B cell (primary cell): ENCODE results near the gene RPL7L1. TPM values are rescaled to one million over a fixed set of nuclear protein-coding genes. Genes with fewer than 3 reads are reported as not detected.

Source experiments
- ATAC-seq: fragments of 200-7000 bp; cut with Tn5 transposase; one replicate; pipeline ENCODE4 v1.10.0; 2021; ENCODE audit warnings: low read depth, mild to moderate bottlenecking, moderate number of reproducible peaks, moderate library complexity
- CTCF ChIA-PET: fragments of 350-600 bp; sonication (Branson Sonifier 250); formaldehyde crosslinking; loops from one replicate; lab custom pipeline; 2021; ENCODE audit warnings: antibody characterized with exemption, inconsistent platforms; lab: Charles Lee
- POLR2A ChIA-PET: fragments of 350-600 bp; sonication (Branson Sonifier 250); formaldehyde crosslinking; loops from one replicate; lab custom pipeline; 2021; ENCODE audit warnings: antibody characterized with exemption; lab: Charles Lee
- DNase-seq: peaks from one replicate; pipeline ENCODE4 v3.0.0; 2013
- H2AFZ ChIP-seq: 2 replicates; pipeline ENCODE4 v1.6.1; 2012; ENCODE audit warnings: mild to moderate bottlenecking, low read depth, low read length; ENCODE audit not compliant: insufficient read depth, poor library complexity, severe bottlenecking
- H3K27ac ChIP-seq, 2 donors: 1 replicate in 1 of 2; 2 replicates in 1 of 2; pipeline ENCODE4 v1.5.1; 2012 to 2013; ENCODE audit warnings: low read length in 2 of 2, mild to moderate bottlenecking in 2 of 2, moderate library complexity in 1 of 2
- H3K27me3 ChIP-seq, 4 experiments: fragments of 200-600 bp in 1 of 4; sonication (generic) in 1 of 4; replicated peaks in 1 of 4; 1 replicate in 2 of 4; 2 replicates in 2 of 4; pipeline versions ENCODE4 v1.6.1 to v1.7.0; 2013 to 2016; ENCODE audit warnings: low read length in 3 of 4, mild to moderate bottlenecking in 2 of 4, mixed read lengths in 1 of 4, moderate library complexity in 1 of 4; ENCODE audit not compliant: insufficient read depth in 4 of 4, control insufficient read depth in 3 of 4; ENCODE audit errors: control extremely low read depth in 1 of 4
- H3K36me3 ChIP-seq, 2 experiments: replicated peaks in 1 of 2; 1 replicate in 1 of 2; 2 replicates in 1 of 2; pipeline versions ENCODE4 v1.6.1 to v1.7.1; 2013; ENCODE audit warnings: low read length in 1 of 2; ENCODE audit not compliant: insufficient read depth in 2 of 2, control insufficient read depth in 1 of 2; ENCODE audit errors: control extremely low read depth in 1 of 2, extremely low read depth in 1 of 2
- H3K4me1 ChIP-seq, 2 donors: fragments of 200-600 bp in 1 of 2; sonication (generic) in 1 of 2; 1 replicate in 1 of 2; 2 replicates in 1 of 2; pipeline versions ENCODE4 v1.5.1 to v1.6.1; 2013 to 2017; ENCODE audit warnings: low read length in 2 of 2; ENCODE audit not compliant: control insufficient read depth in 2 of 2, insufficient read depth in 2 of 2
- H3K4me2 ChIP-seq: replicated peaks from 2 replicates; pipeline ENCODE3; 2012; ENCODE audit warnings: mild to moderate bottlenecking, low read depth, low read length; ENCODE audit not compliant: poor library complexity, severe bottlenecking
- H3K4me3 ChIP-seq, 5 experiments: fragments of 200-600 bp in 1 of 5; sonication (generic) in 1 of 5; 1 replicate in 3 of 5; 2 replicates in 2 of 5; pipeline versions ENCODE4 v1.5.1 to v1.7.0; 2011 to 2016; ENCODE audit warnings: low read length in 4 of 5, mild to moderate bottlenecking in 4 of 5, low read depth in 2 of 5, control low read depth in 1 of 5, moderate library complexity in 1 of 5; ENCODE audit not compliant: insufficient read depth in 1 of 5; ENCODE audit errors: control extremely low read depth in 1 of 5, extremely low read depth in 1 of 5
- H3K79me2 ChIP-seq: fragments of 200-600 bp; sonication (generic); one replicate; pipeline ENCODE4 v1.6.0; 2016; ENCODE audit warnings: low read length; ENCODE audit not compliant: control insufficient read depth, insufficient read depth
- H3K9ac ChIP-seq: fragments of 200-600 bp; sonication (generic); 2 replicates; pipeline ENCODE4 v1.6.1; 2017; ENCODE audit warnings: mild to moderate bottlenecking, low read length, moderate library complexity
- H3K9me3 ChIP-seq, 3 donors: one replicate each; pipeline versions ENCODE4 v1.6.1 to v1.7.1; 2013; ENCODE audit warnings: low read length in 2 of 3; ENCODE audit not compliant: control insufficient read depth in 2 of 3, insufficient read depth in 1 of 3; ENCODE audit errors: control extremely low read depth in 1 of 3
- H4K20me1 ChIP-seq: 2 replicates; pipeline ENCODE4 v1.6.0; 2012; ENCODE audit warnings: mild to moderate bottlenecking, low read length; ENCODE audit not compliant: insufficient read depth, control insufficient read depth, poor library complexity, severe bottlenecking
- H3K27ac Mint-ChIP-seq: one replicate; pipeline ENCODE4 v1.8.0; 2021; ENCODE audit warnings: mixed read lengths
- H3K27me3 Mint-ChIP-seq: one replicate; pipeline ENCODE4 v1.8.0; 2021; ENCODE audit warnings: mixed read lengths
- H3K4me1 Mint-ChIP-seq: one replicate; pipeline ENCODE4 v1.8.0; 2021; ENCODE audit warnings: mixed read lengths
- H3K4me3 Mint-ChIP-seq: one replicate; pipeline ENCODE4 v1.8.0; 2021; ENCODE audit warnings: mixed read lengths
- H3K9me3 Mint-ChIP-seq: one replicate; pipeline ENCODE4 v1.8.0; 2022; ENCODE audit warnings: mixed read lengths; ENCODE audit not compliant: insufficient read depth
- EZH2 ChIP-seq: IDR thresholded peaks from 2 replicates; pipeline ENCODE4 v1.6.1; 2012; ENCODE audit warnings: borderline replicate concordance, low read depth, mild to moderate bottlenecking, moderate library complexity, low read length; ENCODE audit not compliant: insufficient read depth, poor library complexity, severe bottlenecking
- WGBS: methylation state at CpG from one replicate; pipeline ENCODE4 v1.1.5; 2013; ENCODE audit warnings: missing lambda C conversion rate; ENCODE audit not compliant: insufficient coverage; 5-methylcytosine and 5-hydroxymethylcytosine counted together
- intact Hi-C: fragments of 100-400 bp; cut with micrococcal nuclease; formaldehyde crosslinking; loops from one replicate; pipeline ENCODE4 v1.10.0; 2022
- polyA plus RNA-seq: library from polyadenylated mRNA; depleted of rRNA; stranded (reverse); fragments of >200 nt; gene quantifications from 2 replicates; pipeline ENCODE4 v1.2.3, GENCODE V29; 2012
- total RNA-seq, 2 donors: library from RNA; stranded (reverse); fragments of 120-200 nt in 1 of 2; gene quantifications; 1 replicate in 1 of 2; 2 replicates in 1 of 2; pipeline versions ENCODE4 v1.2.3 to v1.2.4, GENCODE V29; 2013 to 2022
- TF ChIP-seq, protein P1 (sequence below): fragments of 200-600 bp; IDR thresholded peaks from one replicate; pipeline ENCODE4 v1.8.0; 2022; ENCODE audit warnings: antibody characterized with exemption, mild to moderate bottlenecking

RPL7L1 gene
- total and polyA plus RNA-seq, 2 donors (not counting 1 experiment from before 2014, with no cell fraction given): 14.5 to 100 TPM

DNA sequence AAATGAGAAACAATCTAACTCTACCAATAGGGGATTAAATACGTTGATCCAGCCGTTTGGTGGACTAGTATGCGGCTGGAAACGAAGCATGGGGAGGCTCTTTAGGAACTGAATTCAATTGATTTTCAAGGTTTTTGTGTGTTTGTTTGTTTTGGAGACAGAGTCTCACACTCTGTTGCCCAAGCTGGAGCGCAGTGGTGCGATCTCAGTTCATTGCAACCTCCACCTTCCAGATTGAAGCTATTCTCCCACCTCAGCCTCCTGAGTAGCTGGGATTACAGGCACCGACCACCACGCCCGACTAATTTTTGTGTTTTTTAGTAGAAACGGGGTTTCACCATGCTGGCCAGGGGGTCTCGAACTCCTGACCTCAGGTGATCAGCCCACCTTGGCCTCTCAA is 57.0 kb downstream of the RPL7L1 start:
- H3K4me3 Mint-ChIP-seq: no peak overlapping the region
- CTCF ChIA-PET: no interaction called here

More for the DNA sequence above, 57.0 kb downstream of the RPL7L1 start:
- POLR2A ChIA-PET: no interaction called here
- 92% methylated on average over 7 of the region's 11 CpGs for WGBS
- ATAC-seq: no peak
- intact Hi-C loops: no loop called here
- TF ChIP-seq EZH2: no peak
- TF ChIP-seq, protein P1, sequence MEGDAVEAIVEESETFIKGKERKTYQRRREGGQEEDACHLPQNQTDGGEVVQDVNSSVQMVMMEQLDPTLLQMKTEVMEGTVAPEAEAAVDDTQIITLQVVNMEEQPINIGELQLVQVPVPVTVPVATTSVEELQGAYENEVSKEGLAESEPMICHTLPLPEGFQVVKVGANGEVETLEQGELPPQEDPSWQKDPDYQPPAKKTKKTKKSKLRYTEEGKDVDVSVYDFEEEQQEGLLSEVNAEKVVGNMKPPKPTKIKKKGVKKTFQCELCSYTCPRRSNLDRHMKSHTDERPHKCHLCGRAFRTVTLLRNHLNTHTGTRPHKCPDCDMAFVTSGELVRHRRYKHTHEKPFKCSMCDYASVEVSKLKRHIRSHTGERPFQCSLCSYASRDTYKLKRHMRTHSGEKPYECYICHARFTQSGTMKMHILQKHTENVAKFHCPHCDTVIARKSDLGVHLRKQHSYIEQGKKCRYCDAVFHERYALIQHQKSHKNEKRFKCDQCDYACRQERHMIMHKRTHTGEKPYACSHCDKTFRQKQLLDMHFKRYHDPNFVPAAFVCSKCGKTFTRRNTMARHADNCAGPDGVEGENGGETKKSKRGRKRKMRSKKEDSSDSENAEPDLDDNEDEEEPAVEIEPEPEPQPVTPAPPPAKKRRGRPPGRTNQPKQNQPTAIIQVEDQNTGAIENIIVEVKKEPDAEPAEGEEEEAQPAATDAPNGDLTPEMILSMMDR: no peak
- Histone ChIP-seq H3K36me3 (peaks cover 1 to 87% of the 10 kb centered on the region in 2 experiments), H2AFZ (no peak overlapping the region), H3K9ac (no peak overlapping the region), H3K79me2 (peaks cover 79% of the 10 kb centered on the region), H4K20me1 (peaks cover 89% of the 10 kb centered on the region), H3K9me3 (no peaks in the 10 kb centered on the region), H3K27ac (peak overlapping the region in 1 of 2 donors; percentile 26), H3K4me2 (no peak overlapping the region), H3K27me3 (no peaks in the 10 kb centered on the region), H3K4me1 (peaks cover 33 to 42% of the 10 kb centered on the region in 2 donors), H3K4me3 (no peak overlapping the region)
- DNase-seq: no peak
- H3K4me1 Mint-ChIP-seq: peaks cover 52% of the 10 kb centered on the region
- H3K9me3 Mint-ChIP-seq: no peaks in the 10 kb centered on the region
- H3K27me3 Mint-ChIP-seq: no peaks in the 10 kb centered on the region
- H3K27ac Mint-ChIP-seq: no peak overlapping the region
